Prostate gland (tissue), 2 donors: ENCODE results near the gene ROBO1.

ENCODE experiments used
- POLR2A ChIP-seq: fragments of 450-650 bp; IDR thresholded peaks from one replicate; pipeline ENCODE4 v1.6.1; 2016; ENCODE audit warnings: antibody characterized with exemption, mild to moderate bottlenecking
- POLR2AphosphoS5 ChIP-seq: sonication (generic); formaldehyde crosslinking; IDR thresholded peaks from one replicate; pipeline ENCODE4 v1.6.1; 2017; ENCODE audit warnings: antibody characterized with exemption
- TF ChIP-seq, protein P1 (sequence below), 4 experiments: fragments of 200-600 bp in 2 of 4; fragments of 450-650 bp in 2 of 4; sonication (generic) in 2 of 4; IDR thresholded peaks; 1 replicate in 3 of 4; 2 replicates in 1 of 4; pipeline ENCODE4 v1.5.1; 2016 to 2019; ENCODE audit warnings: antibody characterized with exemption in 4 of 4, mild to moderate bottlenecking in 2 of 4, moderate library complexity in 2 of 4

DNA sequence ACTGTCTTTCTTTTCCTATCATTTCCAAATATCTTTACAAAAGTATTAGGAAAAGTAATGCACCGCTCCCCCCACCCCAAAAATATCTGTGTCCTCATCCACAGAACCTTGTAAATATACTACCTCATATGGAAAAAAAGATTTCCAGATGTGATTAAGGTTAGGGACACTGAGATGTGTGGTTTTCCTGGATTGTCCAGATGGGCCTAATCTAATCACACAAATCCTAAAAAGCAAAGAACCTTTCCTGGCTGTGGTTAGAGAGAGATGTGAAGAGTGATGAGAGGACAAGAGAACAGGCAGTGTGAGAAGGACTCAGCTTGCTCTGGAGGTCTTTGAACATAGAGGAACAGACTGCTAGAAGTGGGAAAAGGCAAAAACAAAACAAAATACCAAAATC is 77.7 kb downstream of the ROBO1 start:
- TF ChIP-seq, protein P1, sequence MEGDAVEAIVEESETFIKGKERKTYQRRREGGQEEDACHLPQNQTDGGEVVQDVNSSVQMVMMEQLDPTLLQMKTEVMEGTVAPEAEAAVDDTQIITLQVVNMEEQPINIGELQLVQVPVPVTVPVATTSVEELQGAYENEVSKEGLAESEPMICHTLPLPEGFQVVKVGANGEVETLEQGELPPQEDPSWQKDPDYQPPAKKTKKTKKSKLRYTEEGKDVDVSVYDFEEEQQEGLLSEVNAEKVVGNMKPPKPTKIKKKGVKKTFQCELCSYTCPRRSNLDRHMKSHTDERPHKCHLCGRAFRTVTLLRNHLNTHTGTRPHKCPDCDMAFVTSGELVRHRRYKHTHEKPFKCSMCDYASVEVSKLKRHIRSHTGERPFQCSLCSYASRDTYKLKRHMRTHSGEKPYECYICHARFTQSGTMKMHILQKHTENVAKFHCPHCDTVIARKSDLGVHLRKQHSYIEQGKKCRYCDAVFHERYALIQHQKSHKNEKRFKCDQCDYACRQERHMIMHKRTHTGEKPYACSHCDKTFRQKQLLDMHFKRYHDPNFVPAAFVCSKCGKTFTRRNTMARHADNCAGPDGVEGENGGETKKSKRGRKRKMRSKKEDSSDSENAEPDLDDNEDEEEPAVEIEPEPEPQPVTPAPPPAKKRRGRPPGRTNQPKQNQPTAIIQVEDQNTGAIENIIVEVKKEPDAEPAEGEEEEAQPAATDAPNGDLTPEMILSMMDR (IDR thresholded peaks at IDR 0.05): no peak
- TF ChIP-seq POLR2A: no peak
- no peak for TF ChIP-seq POLR2AphosphoS5
